GM18520 (cell line): ENCODE data around the gene COL20A1.
"Not testable (repeated sequence)": the region's sequence is repeated elsewhere in the genome, so short reads cannot be mapped to it uniquely, and the experiment has no call there.

Experiments used
- ATAC-seq: cut with Tn5 transposase; IDR thresholded peaks from one replicate; pipeline ENCODE4 v1.9.1; 2021; ENCODE audit not compliant: unreplicated experiment

COL20A1 gene

GRCh38 chr20:63290136-63290676, 2.8 kb upstream of the COL20A1 start:
- no peak for ATAC-seq

- ATAC-seq, result no peak
These were observed 2.1 kb upstream of the COL20A1 start for GRCh38 chr20:63290677-63291472.

- no peak for ATAC-seq
These were observed 1.2 kb upstream of the COL20A1 start for GRCh38 chr20:63291811-63292210.

- no peak for ATAC-seq
These were observed 689 bp upstream of the COL20A1 start for GRCh38 chr20:63292292-63292701.

GRCh38 chr20:63293456-63293855, 470 bp downstream of the COL20A1 start:
- no peak for ATAC-seq

GRCh38 chr20:63293871-63294535, 1.0 kb downstream of the COL20A1 start:
- ATAC-seq, result no peak

GRCh38 chr20:63294536-63294900, 1.5 kb downstream of the COL20A1 start:
- no peak for ATAC-seq

- ATAC-seq, result no peak
These were observed 2.0 kb downstream of the COL20A1 start for GRCh38 chr20:63295018-63295417.

GRCh38 chr20:63295422-63295821, 2.4 kb downstream of the COL20A1 start:
- ATAC-seq, result no peak

GRCh38 chr20:63295846-63296245, 2.9 kb downstream of the COL20A1 start:
- no peak for ATAC-seq

- no peak for ATAC-seq
These were observed 3.7 kb downstream of the COL20A1 start for GRCh38 chr20:63296531-63297299.

GRCh38 chr20:63297371-63297781, 4.4 kb downstream of the COL20A1 start:
- ATAC-seq, result no peak

- no peak for ATAC-seq
These were observed 5.0 kb downstream of the COL20A1 start for GRCh38 chr20:63297796-63298572.

GRCh38 chr20:63298731-63299312, 5.8 kb downstream of the COL20A1 start:
- no peak for ATAC-seq

- ATAC-seq, result no peak
These were observed 8.7 kb downstream of the COL20A1 start for GRCh38 chr20:63301671-63302070.

GRCh38 chr20:63303095-63303666, 10.2 kb downstream of the COL20A1 start:
- no peak for ATAC-seq

- ATAC-seq, result no peak
These were observed 12.4 kb downstream of the COL20A1 start for GRCh38 chr20:63305393-63305792.

- not testable (repeated sequence) for ATAC-seq
These were observed 13.1 kb downstream of the COL20A1 start for GRCh38 chr20:63305933-63306672.
